ENCODE data around the gene AQP7. TPM values are rescaled to one million over a fixed set of nuclear protein-coding genes. Genes with fewer than 3 reads are reported as not detected.

The AQP7 gene
- total and polyA plus RNA-seq, 7 donors, result 0.33 to 14.6 (median 5.7) TPM; not detected in 1

DNA sequence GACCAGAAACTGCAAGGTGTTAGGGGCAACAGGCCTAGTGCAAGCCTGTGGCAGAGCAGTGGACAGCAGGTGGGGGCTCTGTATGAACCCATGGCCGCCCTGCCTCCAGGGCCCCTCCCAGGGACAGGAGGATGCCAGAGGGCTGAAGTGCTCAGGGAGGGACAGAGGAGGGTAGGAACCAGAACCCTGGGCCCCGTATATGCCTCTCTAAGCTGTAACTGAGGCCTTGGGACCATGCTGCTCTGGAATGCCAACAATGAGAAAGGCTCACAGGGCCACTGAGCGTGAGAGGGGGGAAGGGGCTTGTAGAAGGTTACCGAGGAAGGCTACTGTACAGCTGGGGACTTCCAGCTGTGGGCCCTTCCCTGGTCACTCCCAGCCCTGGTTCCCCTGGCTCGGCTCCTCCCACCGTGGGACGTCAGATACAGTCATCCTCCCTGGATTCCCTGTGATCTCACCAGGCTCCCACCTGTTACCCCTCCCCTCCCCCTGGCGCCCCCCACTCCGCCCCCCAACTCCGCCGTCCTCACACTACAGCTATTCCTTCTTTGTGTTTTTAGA, 21.1 kb downstream of the AQP7 start:
- H3K36me3 ChIP-seq, result no peaks in the 10 kb centered on the region
- no peaks in the 10 kb centered on the region for H3K9me3 ChIP-seq
- DNase-seq, result peak; percentile 61
- no peak overlapping the region for H3K4me3 ChIP-seq
- no peak overlapping the region for H3K27ac ChIP-seq
- no peak for TF ChIP-seq POLR2AphosphoS5 (IDR thresholded peaks at IDR 0.05)
- TF ChIP-seq CTCF (IDR thresholded peaks at IDR 0.05), result no peak
- H3K4me1 ChIP-seq, result no peaks in the 10 kb centered on the region
- WGBS, 2 donors, result 74% methylated on average over 11 of the region's 11 CpGs
- intact Hi-C loops (cut with DNase I), result no loop called here
- H3K27me3 ChIP-seq, result no peaks in the 10 kb centered on the region

GRCh38 chr9:33380390-33381094, 21.8 kb downstream of the AQP7 start:
- H3K27me3 ChIP-seq, result no peaks in the 10 kb centered on the region
- no peaks in the 10 kb centered on the region for H3K36me3 ChIP-seq
- H3K4me1 ChIP-seq, result peaks cover 0 to 4% (median under 1%) of the 10 kb centered on the region in 4 donors
- H3K4me3 ChIP-seq, result no peak overlapping the region
- no peak for TF ChIP-seq POLR2AphosphoS5 (IDR thresholded peaks at IDR 0.05)
- no peak for TF ChIP-seq POLR2A (IDR thresholded peaks at IDR 0.05)
- no peak for TF ChIP-seq CTCF (IDR thresholded peaks at IDR 0.05)
- no peak for TF ChIP-seq EP300 (IDR thresholded peaks at IDR 0.05)
- H3K9me3 ChIP-seq, result no peaks in the 10 kb centered on the region
- 88 to 94% methylated on average over 5 of the region's 5 CpGs for WGBS, 2 donors
- no peak overlapping the region for H3K27ac ChIP-seq
- intact Hi-C loops (cut with DNase I), result no loop called here
- DNase-seq, result peak; percentile 27

DNA sequence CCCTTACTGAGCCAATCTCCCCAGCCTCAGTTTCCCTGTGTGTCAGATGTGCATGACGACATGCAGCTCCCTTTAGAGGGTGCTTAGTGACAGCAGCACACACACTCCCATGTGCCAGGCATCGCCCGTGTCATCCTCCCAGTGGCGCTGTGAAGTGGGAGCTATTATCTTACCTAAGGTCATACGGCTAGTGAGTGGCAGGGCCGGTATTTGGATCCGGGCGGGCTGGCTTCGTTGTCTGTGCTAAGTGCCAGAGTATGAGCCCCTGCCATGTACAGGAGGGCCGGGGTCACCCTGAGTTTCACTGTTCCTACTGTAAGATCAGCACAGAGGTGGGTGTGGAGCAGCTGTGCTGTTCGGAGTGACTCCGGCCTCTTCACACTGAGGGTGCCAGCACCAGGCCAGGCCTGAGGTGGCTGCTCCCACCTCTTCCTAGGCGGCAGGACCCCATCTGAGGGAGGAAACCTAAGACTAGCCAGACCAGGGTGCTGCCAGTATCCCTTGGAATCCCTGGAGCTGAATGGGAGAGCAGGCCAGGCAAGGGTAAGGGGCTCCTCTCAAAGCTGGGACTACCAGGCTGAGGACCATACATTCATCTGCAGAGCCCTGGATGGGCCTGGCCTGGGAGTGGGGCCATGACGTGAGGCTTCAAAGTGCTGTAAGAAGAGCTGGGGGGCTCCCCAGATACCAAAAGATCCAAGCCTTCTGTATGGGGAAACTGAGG, 22.5 kb downstream of the AQP7 start:
- peak; percentile 59 for DNase-seq
- Histone ChIP-seq H3K27me3 (no peaks in the 10 kb centered on the region), H3K4me3 (no peak overlapping the region), H3K9me3 (no peaks in the 10 kb centered on the region), H3K27ac (no peak overlapping the region), H3K4me1 (peaks cover 0 to 9% (median 5%) of the 10 kb centered on the region in 4 donors), H3K36me3 (no peaks in the 10 kb centered on the region)
- intact Hi-C loops (cut with DNase I), result loop anchor here (5.0 to 10.0 kb wide), 2 partner anchors 137 to 345 kb away; no protein-coding TSS in a partner anchor
- WGBS, 2 donors, result 92 to 93% methylated on average over 14 of the region's 14 CpGs
- TF ChIP-seq EP300 (IDR thresholded peaks at IDR 0.05) (no peak), POLR2AphosphoS5 (IDR thresholded peaks at IDR 0.05) (no peak)

DNA sequence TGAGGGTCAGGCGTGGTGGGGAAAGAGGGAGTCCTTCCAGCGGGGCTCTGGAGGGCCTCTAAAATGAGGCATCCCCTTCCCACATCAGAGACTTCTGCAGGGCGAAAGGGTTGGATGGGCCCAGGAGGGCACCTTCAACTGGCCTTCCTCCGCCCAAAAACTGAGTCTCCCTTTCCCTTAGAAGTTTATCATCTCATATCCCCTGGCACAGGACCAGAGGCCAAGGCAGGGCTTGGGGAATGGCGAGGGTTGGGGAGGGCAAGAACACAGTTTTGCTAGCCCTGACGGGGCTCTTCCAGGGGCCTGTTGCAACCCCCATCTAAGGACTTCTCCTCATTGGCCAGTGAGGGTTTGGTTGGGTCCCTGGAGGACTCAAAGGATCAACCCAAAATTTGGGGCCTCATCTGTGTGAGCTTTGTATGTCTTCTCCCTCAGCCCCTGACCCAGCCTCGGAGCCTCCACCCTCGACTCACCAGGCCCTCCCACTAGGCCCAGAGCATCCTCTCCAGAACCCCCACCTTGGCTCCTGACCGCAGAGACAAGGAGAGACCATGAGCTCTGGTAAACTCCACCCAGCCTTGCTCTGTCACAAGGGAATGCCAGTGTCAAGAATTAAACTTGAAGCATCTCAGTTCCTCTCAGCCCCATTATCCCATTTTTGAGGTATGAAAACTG, 24.1 kb downstream of the AQP7 start:
- H3K4me3 ChIP-seq, result no peak overlapping the region
- H3K36me3 ChIP-seq, result no peaks in the 10 kb centered on the region
- TF ChIP-seq EP300 (IDR thresholded peaks at IDR 0.05), result no peak
- no peak for TF ChIP-seq CTCF (IDR thresholded peaks at IDR 0.05)
- TF ChIP-seq POLR2AphosphoS5 (IDR thresholded peaks at IDR 0.05), result no peak
- no peak for TF ChIP-seq POLR2A (IDR thresholded peaks at IDR 0.05)
- H3K9me3 ChIP-seq, result no peaks in the 10 kb centered on the region
- peaks cover 0 to 9% (median 6%) of the 10 kb centered on the region in 4 donors for H3K4me1 ChIP-seq
- intact Hi-C loops (cut with DNase I), result loop anchor here (5.0 to 10.0 kb wide), 2 partner anchors 139 to 347 kb away; no protein-coding TSS in a partner anchor
- H3K27me3 ChIP-seq, result no peaks in the 10 kb centered on the region
- H3K27ac ChIP-seq, result no peak overlapping the region
- WGBS, 2 donors, result 80 to 81% methylated on average over 9 of the region's 9 CpGs
- DNase-seq, result peak; percentile 50
